ENCODE results near the gene KATNB1.
A peak's percentile ranks its signal among the peaks of the same experiment; 100 is the strongest.

KATNB1 gene

DNA sequence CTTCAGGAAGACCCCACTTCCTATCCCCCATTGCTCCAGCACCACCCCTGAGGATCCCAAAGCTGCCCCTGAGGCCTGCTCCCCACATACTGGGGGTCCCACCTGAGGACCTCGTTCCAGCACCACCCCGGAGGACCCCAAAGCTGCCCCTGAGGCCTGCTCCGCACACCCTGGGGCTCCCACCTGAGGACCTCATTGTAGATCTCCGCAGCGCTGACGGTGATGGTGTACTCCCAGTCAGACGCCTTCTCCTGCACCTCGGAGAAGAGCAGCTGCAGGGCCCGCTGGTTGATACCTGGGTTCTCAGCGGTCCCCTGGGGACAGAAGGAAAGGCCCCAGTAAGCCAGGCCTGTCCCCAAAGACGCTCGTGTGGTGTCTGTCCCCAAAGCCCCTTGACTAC is 26.4 kb downstream of the KATNB1 start:
- Histone ChIP-seq H4K5ac (ENCODE audit: low read length) (no peak overlapping the region), H3K4me1 (ENCODE audit: control insufficient read depth, low read depth, low read length) (peaks cover 2% of the 10 kb centered on the region), H2BK120ac (ENCODE audit: low read depth, low read length) (no peak overlapping the region), H3K9ac (ENCODE audit: low read length) (no peak overlapping the region), H3K4me3 (ENCODE audit: low read length) (no peak overlapping the region), H2BK15ac (replicated peaks; ENCODE audit: low read depth) (no peak overlapping the region), H3K79me2 (ENCODE audit: control insufficient read depth, insufficient read depth, low read length) (no peaks in the 10 kb centered on the region), H2AK5ac (ENCODE audit: low read length) (no peak overlapping the region), H3K36me3 (ENCODE audit: control insufficient read depth, insufficient read depth, low read length) (peaks cover 5% of the 10 kb centered on the region), H3K4ac (ENCODE audit: low read depth, low read length) (no peak overlapping the region), H3K27ac (ENCODE audit: low read depth, low read length) (no peak overlapping the region), H3K4me2 (ENCODE audit: low read length) (no peak overlapping the region), H3K79me1 (ENCODE audit: low read length) (no peaks in the 10 kb centered on the region), H3K27me3 (ENCODE audit: insufficient read depth, low read length, poor library complexity) (no peaks in the 10 kb centered on the region), H4K8ac (ENCODE audit: low read depth, low read length) (no peak overlapping the region), H2BK5ac (ENCODE audit: low read length) (no peak overlapping the region), H3K18ac (ENCODE audit: low read length) (no peak overlapping the region), H3K23ac (ENCODE audit: low read length) (no peak overlapping the region), H3K56ac (ENCODE audit: low read length) (no peak overlapping the region)
- no peak for DNase-seq
- no CpG with 5 or more reads among the region's 12 CpGs for WGBS (ENCODE audit: extremely low coverage, insufficient coverage, low lambda C conversion rate)

DNA sequence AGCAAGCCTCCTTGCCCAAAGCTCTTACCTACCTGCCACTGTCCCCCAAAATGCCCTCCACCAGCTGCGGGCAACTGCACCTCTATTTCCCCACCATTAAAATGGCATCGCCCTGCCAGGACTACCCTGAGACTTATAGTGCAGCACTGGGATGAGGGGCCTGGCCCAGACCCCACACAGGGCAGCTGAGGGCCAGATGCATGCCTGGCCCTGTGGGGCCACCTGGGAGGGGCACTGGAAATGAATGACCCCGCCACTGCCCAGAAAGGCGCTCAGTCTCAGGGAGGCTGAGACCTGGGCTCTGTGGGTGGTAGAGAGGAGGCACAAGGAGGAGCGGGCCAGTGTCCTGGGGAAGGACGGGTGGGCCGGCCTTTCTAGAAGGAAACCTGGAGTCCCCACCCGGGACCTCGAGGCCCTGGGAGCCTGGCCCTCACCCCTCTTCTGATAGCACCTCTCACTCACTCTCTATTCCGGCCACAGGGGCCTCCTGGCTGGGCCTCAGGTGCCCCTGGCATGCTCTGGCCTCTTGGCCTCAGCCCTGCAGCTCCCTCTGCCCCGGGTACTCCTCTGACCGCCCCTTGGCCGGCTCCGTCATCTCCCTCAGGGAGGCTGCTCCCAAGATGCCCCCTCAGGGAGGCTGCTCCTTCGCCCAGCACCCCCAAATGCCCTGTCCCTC is 26.9 kb downstream of the KATNB1 start:
- no peak overlapping the region for H3K18ac ChIP-seq (ENCODE audit: low read length)
- DNase-seq = no peak
- no peak overlapping the region for H2BK15ac ChIP-seq (replicated peaks; ENCODE audit: low read depth)
- no peak overlapping the region for H3K4me2 ChIP-seq (ENCODE audit: low read length)
- H3K4ac ChIP-seq (ENCODE audit: low read depth, low read length) = no peak overlapping the region
- no peak overlapping the region for H3K4me3 ChIP-seq (ENCODE audit: low read length)
- H3K27ac ChIP-seq (ENCODE audit: low read depth, low read length) = no peak overlapping the region
- no CpG with 5 or more reads among the region's 15 CpGs for WGBS (ENCODE audit: extremely low coverage, insufficient coverage, low lambda C conversion rate)
- H3K27me3 ChIP-seq (ENCODE audit: insufficient read depth, low read length, poor library complexity) = no peaks in the 10 kb centered on the region
- H3K23ac ChIP-seq (ENCODE audit: low read length) = peak overlapping the region; percentile 45
- H3K9ac ChIP-seq (ENCODE audit: low read length) = no peak overlapping the region
- peaks cover 2% of the 10 kb centered on the region for H3K4me1 ChIP-seq (ENCODE audit: control insufficient read depth, low read depth, low read length)
- H3K36me3 ChIP-seq (ENCODE audit: control insufficient read depth, insufficient read depth, low read length) = peaks cover 5% of the 10 kb centered on the region
- H2BK5ac ChIP-seq (ENCODE audit: low read length) = no peak overlapping the region
- H2BK120ac ChIP-seq (ENCODE audit: low read depth, low read length) = no peak overlapping the region
- H4K5ac ChIP-seq (ENCODE audit: low read length) = no peak overlapping the region
- H3K79me1 ChIP-seq (ENCODE audit: low read length) = no peaks in the 10 kb centered on the region
- no peak overlapping the region for H2AK5ac ChIP-seq (ENCODE audit: low read length)
- no peak overlapping the region for H4K8ac ChIP-seq (ENCODE audit: low read depth, low read length)
- H3K56ac ChIP-seq (ENCODE audit: low read length) = no peak overlapping the region
- no peaks in the 10 kb centered on the region for H3K79me2 ChIP-seq (ENCODE audit: control insufficient read depth, insufficient read depth, low read length)

DNA sequence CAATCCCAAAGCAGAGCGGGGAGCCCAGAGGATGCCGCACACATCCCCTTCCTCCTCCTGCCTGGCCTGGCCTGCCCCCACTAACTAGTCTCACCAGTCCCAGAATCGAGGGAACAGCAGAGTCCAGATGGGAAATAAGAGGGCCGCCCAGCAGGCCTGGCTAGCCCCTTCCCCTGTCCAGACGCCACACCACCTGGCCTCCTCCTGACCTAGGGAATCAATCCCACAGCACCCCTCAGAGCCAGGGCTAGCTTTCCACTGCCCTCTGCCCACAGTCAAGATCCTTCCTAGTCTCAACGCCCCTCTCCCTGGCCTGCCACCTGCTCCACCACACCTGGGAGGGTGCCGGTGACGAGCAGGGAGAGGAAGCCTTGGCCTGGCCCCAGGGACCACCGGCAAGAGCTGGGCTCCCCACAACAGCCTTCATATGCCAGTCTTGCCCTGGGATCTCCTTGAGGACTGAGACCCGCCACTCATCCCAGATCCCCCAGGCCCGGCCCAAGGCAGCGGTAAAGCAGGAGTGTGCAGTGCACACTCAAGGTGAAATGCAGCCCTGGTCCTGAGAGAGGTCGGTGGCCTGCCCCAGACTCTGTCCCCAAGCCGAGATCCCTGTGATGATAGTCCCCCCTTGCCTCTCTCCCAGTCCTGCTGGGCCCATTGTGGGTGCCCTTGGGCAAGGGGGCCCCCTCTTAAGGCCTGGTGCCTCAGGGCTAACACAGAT is 27.9 kb downstream of the KATNB1 start:
- Histone ChIP-seq H3K79me2 (ENCODE audit: control insufficient read depth, insufficient read depth, low read length) (no peaks in the 10 kb centered on the region), H3K4me2 (ENCODE audit: low read length) (no peak overlapping the region), H3K27me3 (ENCODE audit: insufficient read depth, low read length, poor library complexity) (no peaks in the 10 kb centered on the region), H3K4me3 (ENCODE audit: low read length) (no peak overlapping the region), H4K5ac (ENCODE audit: low read length) (no peak overlapping the region), H2BK5ac (ENCODE audit: low read length) (no peak overlapping the region), H3K4me1 (ENCODE audit: control insufficient read depth, low read depth, low read length) (peaks cover 2% of the 10 kb centered on the region), H3K23ac (ENCODE audit: low read length) (no peak overlapping the region), H3K27ac (ENCODE audit: low read depth, low read length) (no peak overlapping the region), H3K36me3 (ENCODE audit: control insufficient read depth, insufficient read depth, low read length) (peaks cover 5% of the 10 kb centered on the region), H2AK5ac (ENCODE audit: low read length) (no peak overlapping the region), H2BK120ac (ENCODE audit: low read depth, low read length) (no peak overlapping the region), H3K79me1 (ENCODE audit: low read length) (no peaks in the 10 kb centered on the region), H3K18ac (ENCODE audit: low read length) (no peak overlapping the region), H3K4ac (ENCODE audit: low read depth, low read length) (no peak overlapping the region), H2BK15ac (replicated peaks; ENCODE audit: low read depth) (no peak overlapping the region), H3K9ac (ENCODE audit: low read length) (no peak overlapping the region), H3K56ac (ENCODE audit: low read length) (no peak overlapping the region), H4K8ac (ENCODE audit: low read depth, low read length) (no peak overlapping the region)
- no peak for DNase-seq
- no CpG with 5 or more reads among the region's 14 CpGs for WGBS (ENCODE audit: extremely low coverage, insufficient coverage, low lambda C conversion rate)

DNA sequence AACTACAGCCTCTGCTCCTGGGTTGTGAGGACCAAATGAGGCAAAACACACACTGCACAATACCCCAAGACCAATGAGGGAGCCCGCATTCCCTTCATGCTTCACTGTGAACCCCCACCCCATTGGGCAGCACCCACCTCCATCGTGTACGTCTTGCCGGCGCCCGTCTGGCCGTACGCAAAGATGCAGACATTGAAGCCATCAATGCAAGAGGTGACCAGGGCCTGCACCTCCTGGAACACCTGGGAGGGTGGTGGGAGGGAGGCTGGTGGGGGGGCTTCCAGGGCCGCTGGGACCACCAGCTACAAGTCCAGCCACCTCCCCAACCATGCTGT is 28.4 kb downstream of the KATNB1 start:
- no peak overlapping the region for H3K9ac ChIP-seq (ENCODE audit: low read length)
- H3K4me3 ChIP-seq (ENCODE audit: low read length) = no peak overlapping the region
- no peak overlapping the region for H2BK5ac ChIP-seq (ENCODE audit: low read length)
- no peak overlapping the region for H3K23ac ChIP-seq (ENCODE audit: low read length)
- no peak overlapping the region for H3K4me2 ChIP-seq (ENCODE audit: low read length)
- no peaks in the 10 kb centered on the region for H3K79me1 ChIP-seq (ENCODE audit: low read length)
- no peak overlapping the region for H3K56ac ChIP-seq (ENCODE audit: low read length)
- H4K8ac ChIP-seq (ENCODE audit: low read depth, low read length) = no peak overlapping the region
- no peak overlapping the region for H4K5ac ChIP-seq (ENCODE audit: low read length)
- no peak for DNase-seq
- H3K4ac ChIP-seq (ENCODE audit: low read depth, low read length) = no peak overlapping the region
- H3K4me1 ChIP-seq (ENCODE audit: control insufficient read depth, low read depth, low read length) = peaks cover 2% of the 10 kb centered on the region
- H3K36me3 ChIP-seq (ENCODE audit: control insufficient read depth, insufficient read depth, low read length) = peaks cover 5% of the 10 kb centered on the region
- no peak overlapping the region for H3K18ac ChIP-seq (ENCODE audit: low read length)
- no peak overlapping the region for H3K27ac ChIP-seq (ENCODE audit: low read depth, low read length)
- WGBS (ENCODE audit: extremely low coverage, insufficient coverage, low lambda C conversion rate) = no CpG with 5 or more reads among the region's 9 CpGs
- H2BK120ac ChIP-seq (ENCODE audit: low read depth, low read length) = no peak overlapping the region
- H3K79me2 ChIP-seq (ENCODE audit: control insufficient read depth, insufficient read depth, low read length) = no peaks in the 10 kb centered on the region
- no peaks in the 10 kb centered on the region for H3K27me3 ChIP-seq (ENCODE audit: insufficient read depth, low read length, poor library complexity)
- H2AK5ac ChIP-seq (ENCODE audit: low read length) = no peak overlapping the region
- no peak overlapping the region for H2BK15ac ChIP-seq (replicated peaks; ENCODE audit: low read depth)

DNA sequence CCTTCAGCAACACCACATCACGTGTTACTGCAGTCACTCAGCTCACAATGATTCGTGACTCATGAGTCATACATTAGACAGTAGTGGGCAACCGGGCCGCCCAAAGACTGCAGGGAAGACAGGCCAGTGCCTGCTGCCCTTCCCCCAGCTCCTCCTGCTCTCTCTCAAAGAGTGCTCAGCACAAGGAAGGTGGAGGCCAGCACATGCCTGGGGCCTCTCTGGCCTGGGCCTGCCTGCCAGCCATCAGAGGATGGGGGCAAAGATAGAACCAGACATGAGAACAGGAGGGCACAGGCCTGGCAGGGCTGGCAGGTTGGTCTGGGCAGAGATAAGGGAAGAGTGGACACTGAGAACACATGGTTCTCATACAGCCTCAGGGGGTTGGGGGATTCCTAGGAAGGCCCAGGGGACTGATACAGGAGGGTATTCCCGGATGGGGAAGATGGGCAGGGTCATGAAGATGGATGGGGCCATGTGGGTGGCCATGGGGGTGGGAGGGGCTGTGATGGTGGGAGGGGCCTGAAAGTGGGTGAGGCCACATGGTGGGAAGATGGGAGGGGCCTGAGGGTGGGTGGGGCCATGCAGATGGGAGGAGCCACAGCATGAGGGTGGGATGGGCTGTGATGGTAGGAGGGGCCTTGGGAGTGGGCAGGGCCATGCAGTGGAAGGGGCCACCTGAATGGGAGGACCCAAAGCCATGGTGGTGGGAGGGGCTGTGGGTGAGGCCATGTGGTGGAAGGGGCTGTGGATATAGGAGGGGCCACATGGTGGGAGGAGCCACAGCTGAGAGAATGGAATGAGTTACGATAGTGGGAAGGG is 29.0 kb downstream of the KATNB1 start:
- no peak overlapping the region for H3K27ac ChIP-seq (ENCODE audit: low read depth, low read length)
- H3K4me2 ChIP-seq (ENCODE audit: low read length) = no peak overlapping the region
- no CpG with 5 or more reads among the region's 6 CpGs for WGBS (ENCODE audit: extremely low coverage, insufficient coverage, low lambda C conversion rate)
- H3K4me3 ChIP-seq (ENCODE audit: low read length) = no peak overlapping the region
- no peak overlapping the region for H4K8ac ChIP-seq (ENCODE audit: low read depth, low read length)
- no peaks in the 10 kb centered on the region for H3K79me1 ChIP-seq (ENCODE audit: low read length)
- H3K56ac ChIP-seq (ENCODE audit: low read length) = no peak overlapping the region
- no peak overlapping the region for H4K5ac ChIP-seq (ENCODE audit: low read length)
- no peak overlapping the region for H2BK120ac ChIP-seq (ENCODE audit: low read depth, low read length)
- H2BK15ac ChIP-seq (replicated peaks; ENCODE audit: low read depth) = no peak overlapping the region
- H3K27me3 ChIP-seq (ENCODE audit: insufficient read depth, low read length, poor library complexity) = no peaks in the 10 kb centered on the region
- H3K4me1 ChIP-seq (ENCODE audit: control insufficient read depth, low read depth, low read length) = peaks cover 2% of the 10 kb centered on the region
- no peak overlapping the region for H3K23ac ChIP-seq (ENCODE audit: low read length)
- no peak overlapping the region for H3K18ac ChIP-seq (ENCODE audit: low read length)
- no peaks in the 10 kb centered on the region for H3K79me2 ChIP-seq (ENCODE audit: control insufficient read depth, insufficient read depth, low read length)
- no peak overlapping the region for H2BK5ac ChIP-seq (ENCODE audit: low read length)
- no peak overlapping the region for H2AK5ac ChIP-seq (ENCODE audit: low read length)
- no peak overlapping the region for H3K4ac ChIP-seq (ENCODE audit: low read depth, low read length)
- H3K9ac ChIP-seq (ENCODE audit: low read length) = no peak overlapping the region
- DNase-seq = peak; percentile 95
- H3K36me3 ChIP-seq (ENCODE audit: control insufficient read depth, insufficient read depth, low read length) = peaks cover 5% of the 10 kb centered on the region

Measured in mesendoderm (in vitro differentiated cells).